HUES6 (cell line): ENCODE results near the gene IL3RA.

Experiments used
- H3K27ac ChIP-seq: 2 replicates; pipeline ENCODE4 v1.7.0; 2013; ENCODE audit warnings: low read depth, mild to moderate bottlenecking, low read length, inconsistent platforms
- H3K27me3 ChIP-seq: 2 replicates; pipeline ENCODE4 v1.6.1; 2013; ENCODE audit warnings: low read length; ENCODE audit not compliant: control insufficient read depth, insufficient read depth
- H3K36me3 ChIP-seq: 2 replicates; pipeline ENCODE4 v1.6.1; 2013; ENCODE audit warnings: low read length; ENCODE audit not compliant: control insufficient read depth, insufficient read depth
- H3K4me1 ChIP-seq: 2 replicates; pipeline ENCODE4 v1.6.1; 2013; ENCODE audit warnings: low read length; ENCODE audit not compliant: control insufficient read depth, insufficient read depth
- H3K4me3 ChIP-seq: 2 replicates; pipeline ENCODE4 v1.5.1; 2013; ENCODE audit warnings: low read depth, low read length
- H3K9ac ChIP-seq: one replicate; pipeline ENCODE4 v1.6.1; 2013; ENCODE audit warnings: mild to moderate bottlenecking, low read length
- H3K9me3 ChIP-seq: 2 replicates; pipeline ENCODE4 v1.6.1; 2013; ENCODE audit warnings: low read depth, low read length; ENCODE audit not compliant: control insufficient read depth, insufficient read depth

The IL3RA gene

DNA sequence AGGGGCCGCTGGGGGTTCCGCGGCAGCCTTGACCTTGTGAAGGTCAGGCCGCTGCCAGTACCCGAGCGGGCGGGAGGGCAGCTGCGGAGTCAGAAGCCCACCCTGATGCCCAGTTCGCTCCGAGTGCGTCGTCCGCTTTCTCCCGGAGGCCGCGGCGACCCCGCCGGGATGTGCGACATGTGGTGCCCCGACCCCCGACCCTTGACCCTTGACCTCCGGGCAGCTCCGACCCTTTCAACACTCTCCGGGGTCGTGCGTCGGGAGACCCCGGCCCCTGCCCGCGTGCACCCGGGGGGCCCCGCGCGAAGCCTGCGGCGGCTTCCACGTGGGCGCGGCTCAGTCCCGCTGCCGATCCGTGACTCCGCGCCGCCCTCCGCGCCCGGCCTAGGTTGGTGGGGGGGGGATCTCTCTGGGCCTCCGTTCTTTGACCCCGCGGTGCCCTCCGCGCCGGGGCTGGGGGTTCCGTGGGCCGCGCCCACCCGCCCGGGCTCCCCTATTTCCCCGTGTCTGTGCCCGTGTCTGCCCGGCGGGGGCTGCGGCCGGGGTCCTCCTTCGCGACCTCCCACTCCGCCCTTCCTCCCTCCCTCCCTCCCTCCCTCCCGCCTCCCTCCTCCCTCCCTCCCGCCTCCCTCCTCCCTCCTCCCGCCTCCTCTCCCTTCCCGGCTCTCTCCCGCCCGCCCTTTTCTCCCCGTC is 55.9 kb downstream of the IL3RA start:
- Histone ChIP-seq H3K36me3 (peaks cover 62% of the 10 kb centered on the region), H3K27ac (peak overlapping the region; percentile 99), H3K9ac (peak overlapping the region; percentile 98), H3K27me3 (no peaks in the 10 kb centered on the region), H3K4me1 (peaks cover 11% of the 10 kb centered on the region), H3K4me3 (peak overlapping the region; percentile 99), H3K9me3 (no peaks in the 10 kb centered on the region)

DNA sequence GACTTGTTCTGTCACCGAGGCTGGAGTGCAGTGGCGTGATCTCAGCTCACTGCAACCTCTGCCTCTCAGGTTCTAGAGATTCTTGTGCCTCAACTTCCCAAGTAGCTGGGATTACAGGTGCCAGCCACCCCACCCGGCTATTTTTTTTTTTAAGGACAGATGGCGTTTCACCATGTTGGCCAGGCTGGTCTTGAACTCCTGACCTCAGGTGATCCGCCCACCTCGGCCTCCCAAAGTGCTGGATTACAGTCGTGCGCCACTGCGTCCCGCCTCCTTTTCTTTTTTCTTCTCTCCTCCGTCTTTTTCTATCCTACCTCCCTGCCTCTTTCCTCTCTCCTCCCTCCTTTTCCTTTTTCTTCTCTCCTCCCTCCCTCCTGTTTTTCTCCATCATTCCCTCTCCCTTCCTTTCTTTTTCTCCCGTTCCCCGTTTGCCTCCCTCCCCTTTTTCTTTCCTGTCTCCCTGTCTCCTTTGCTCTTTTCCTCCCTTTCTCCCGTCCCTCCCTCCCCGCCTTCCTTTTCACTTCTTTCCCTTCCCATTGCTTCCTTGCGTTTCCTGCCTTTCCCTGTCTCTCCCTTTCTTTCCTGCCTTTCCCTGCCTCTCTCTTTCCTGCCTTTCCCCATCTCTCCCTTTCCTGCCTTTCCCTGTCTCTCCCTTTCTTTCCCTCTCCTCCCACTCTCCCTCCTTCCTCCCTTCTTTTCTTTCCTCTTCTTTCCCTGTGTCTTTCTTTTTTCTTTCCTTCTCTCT is 57.5 kb downstream of the IL3RA start:
- Histone ChIP-seq H3K4me3 (peak overlapping the region; percentile 99; the same call in 1 of the 2 replicates), H3K9ac (peak overlapping the region; percentile 27), H3K9me3 (no peaks in the 10 kb centered on the region), H3K27me3 (no peaks in the 10 kb centered on the region), H3K4me1 (peaks cover 11% of the 10 kb centered on the region), H3K27ac (no peak overlapping the region), H3K36me3 (peaks cover 59% of the 10 kb centered on the region)

DNA sequence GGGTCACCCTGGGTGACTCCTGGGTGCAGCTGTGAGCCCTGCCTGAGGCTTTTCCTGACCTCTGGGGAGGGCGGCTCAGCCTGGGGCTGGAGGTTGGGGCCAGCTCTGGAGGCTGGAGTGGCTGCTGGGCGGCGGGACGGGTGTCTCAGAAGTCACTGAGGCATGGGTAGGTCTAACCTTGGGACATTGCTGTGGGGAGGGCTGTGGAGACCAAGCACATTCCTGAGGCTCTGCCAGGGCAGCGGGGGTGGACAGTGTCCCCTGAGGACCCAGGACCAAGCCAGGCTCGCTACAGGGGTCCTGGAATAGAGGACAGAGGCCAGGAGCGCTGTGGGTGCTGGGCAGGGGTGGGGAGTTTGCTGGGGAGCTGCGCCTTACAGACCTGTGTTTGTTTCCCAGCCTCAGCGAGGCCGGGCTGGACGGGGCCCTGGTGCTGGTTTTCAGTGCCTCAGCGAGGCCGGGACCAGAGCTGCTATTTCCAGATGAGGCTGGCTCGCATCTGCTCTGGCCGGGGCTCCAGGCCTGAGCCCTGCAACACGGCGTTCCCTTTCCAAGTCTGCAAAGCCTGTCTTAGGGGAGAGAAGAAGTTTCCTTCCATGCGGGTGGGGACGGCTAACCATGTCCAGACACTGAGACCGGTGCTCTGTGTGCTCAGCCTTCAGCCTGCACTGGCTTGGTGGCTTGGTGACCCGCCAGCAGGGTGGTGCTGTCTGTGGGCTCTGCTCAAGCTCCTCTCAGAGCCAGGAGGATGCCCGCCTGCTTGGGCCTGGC is 58.3 kb downstream of the IL3RA start:
- Histone ChIP-seq H3K4me3 (no peak overlapping the region), H3K27ac (no peak overlapping the region)

GRCh38 chrX:1395646-1396216 is 59.1 kb downstream of the IL3RA start:
- Histone ChIP-seq H3K9me3 (no peaks in the 10 kb centered on the region), H3K4me1 (peaks cover 9% of the 10 kb centered on the region), H3K9ac (no peak overlapping the region), H3K36me3 (peaks cover 55% of the 10 kb centered on the region), H3K27ac (no peak overlapping the region), H3K4me3 (no peak overlapping the region), H3K27me3 (no peaks in the 10 kb centered on the region)

More for the DNA sequence above, 58.3 kb downstream of the IL3RA start:
- peaks cover 56% of the 10 kb centered on the region for H3K36me3 ChIP-seq
- no peaks in the 10 kb centered on the region for H3K9me3 ChIP-seq
- peaks cover 11% of the 10 kb centered on the region for H3K4me1 ChIP-seq
- H3K27me3 ChIP-seq, result no peaks in the 10 kb centered on the region
- no peak overlapping the region for H3K9ac ChIP-seq

GRCh38 chrX:1397001-1397400 is 60.4 kb downstream of the IL3RA start:
- no peak overlapping the region for H3K4me3 ChIP-seq
- no peaks in the 10 kb centered on the region for H3K9me3 ChIP-seq
- H3K27ac ChIP-seq, result no peak overlapping the region
- peaks cover 12% of the 10 kb centered on the region for H3K4me1 ChIP-seq
- H3K27me3 ChIP-seq, result no peaks in the 10 kb centered on the region
- peaks cover 53% of the 10 kb centered on the region for H3K36me3 ChIP-seq
- no peak overlapping the region for H3K9ac ChIP-seq

- Histone ChIP-seq H3K27me3 (no peaks in the 10 kb centered on the region), H3K9me3 (no peaks in the 10 kb centered on the region), H3K36me3 (peaks cover 56% of the 10 kb centered on the region), H3K9ac (no peak overlapping the region), H3K27ac (no peak overlapping the region), H3K4me3 (no peak overlapping the region), H3K4me1 (peaks cover 12% of the 10 kb centered on the region)
Measured at GRCh38 chrX:1397441-1398270, 61.1 kb downstream of the IL3RA start.

- peaks cover 65% of the 10 kb centered on the region for H3K36me3 ChIP-seq
- no peaks in the 10 kb centered on the region for H3K9me3 ChIP-seq
- no peak overlapping the region for H3K27ac ChIP-seq
- H3K4me3 ChIP-seq, result no peak overlapping the region
- H3K27me3 ChIP-seq, result no peaks in the 10 kb centered on the region
- no peak overlapping the region for H3K9ac ChIP-seq
- H3K4me1 ChIP-seq, result peaks cover 12% of the 10 kb centered on the region
Measured at GRCh38 chrX:1398431-1399340, 62.1 kb downstream of the IL3RA start.

GRCh38 chrX:1400049-1400448 is 63.5 kb downstream of the IL3RA start:
- Histone ChIP-seq H3K27ac (no peak overlapping the region), H3K9ac (no peak overlapping the region), H3K9me3 (no peaks in the 10 kb centered on the region), H3K4me3 (no peak overlapping the region), H3K36me3 (peaks cover 79% of the 10 kb centered on the region), H3K4me1 (peaks cover 4% of the 10 kb centered on the region; the same call in 1 of the 2 replicates), H3K27me3 (no peaks in the 10 kb centered on the region)

- H3K4me1 ChIP-seq, result peaks cover 4% of the 10 kb centered on the region; the same call in 1 of the 2 replicates
- H3K9me3 ChIP-seq, result no peaks in the 10 kb centered on the region
- no peak overlapping the region for H3K9ac ChIP-seq
- no peak overlapping the region for H3K4me3 ChIP-seq
- H3K36me3 ChIP-seq, result peaks cover 79% of the 10 kb centered on the region
- H3K27ac ChIP-seq, result no peak overlapping the region
- no peaks in the 10 kb centered on the region for H3K27me3 ChIP-seq
Measured at GRCh38 chrX:1400742-1401471, 64.3 kb downstream of the IL3RA start.
